Myocyte (in vitro differentiated cells): ENCODE data around the gene ERLEC1. TPM values are rescaled to one million over a fixed set of nuclear protein-coding genes. Genes with fewer than 3 reads are reported as not detected.
"Not testable (repeated sequence)": the region's sequence is repeated elsewhere in the genome, so short reads cannot be mapped to it uniquely, and the experiment has no call there.

Experiments
- DNase-seq: peaks from one replicate; pipeline ENCODE4 v3.0.0-alpha.2; 2012; ENCODE audit warnings: low read depth
- total RNA-seq: library from RNA; depleted of rRNA; stranded (reverse); fragments of >200 nt; gene quantifications from 2 replicates; pipeline ENCODE4 v1.2.3, GENCODE V29; 2014

ERLEC1 gene
- total RNA-seq, 1 donor from 2014 or later, result 90.4 TPM

- no peak for DNase-seq
Observed at GRCh38 chr2:53780056-53780455, 6.8 kb upstream of the ERLEC1 start.

DNA sequence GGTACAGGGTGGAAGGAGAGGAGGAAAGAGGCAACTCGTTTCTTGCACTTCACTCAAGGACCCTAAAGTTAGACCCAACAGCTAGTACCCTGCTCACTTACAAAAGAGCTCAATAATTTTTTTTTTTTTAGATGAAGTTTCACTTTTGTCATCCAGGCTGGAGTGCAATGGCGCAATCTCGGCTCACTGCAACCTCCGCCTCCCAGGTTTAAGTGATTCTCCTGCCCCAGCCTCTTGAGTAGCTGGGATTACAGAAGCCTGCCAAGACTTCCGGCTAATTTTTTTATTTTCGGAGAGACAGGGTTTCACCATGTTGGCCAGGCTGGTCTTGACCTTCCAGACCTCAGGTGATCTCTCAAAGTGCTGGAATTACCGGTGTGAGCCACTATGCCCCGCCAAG lies 4.2 kb upstream of the ERLEC1 start:
- DNase-seq, result no peak

- DNase-seq, result no peak
Observed at GRCh38 chr2:53784436-53784835, 2.4 kb upstream of the ERLEC1 start.

GRCh38 chr2:53785366-53785765 lies 1.5 kb upstream of the ERLEC1 start:
- DNase-seq, result no peak

- DNase-seq, result no peak
Observed at GRCh38 chr2:53786352-53786704, 516 bp upstream of the ERLEC1 start.

DNA sequence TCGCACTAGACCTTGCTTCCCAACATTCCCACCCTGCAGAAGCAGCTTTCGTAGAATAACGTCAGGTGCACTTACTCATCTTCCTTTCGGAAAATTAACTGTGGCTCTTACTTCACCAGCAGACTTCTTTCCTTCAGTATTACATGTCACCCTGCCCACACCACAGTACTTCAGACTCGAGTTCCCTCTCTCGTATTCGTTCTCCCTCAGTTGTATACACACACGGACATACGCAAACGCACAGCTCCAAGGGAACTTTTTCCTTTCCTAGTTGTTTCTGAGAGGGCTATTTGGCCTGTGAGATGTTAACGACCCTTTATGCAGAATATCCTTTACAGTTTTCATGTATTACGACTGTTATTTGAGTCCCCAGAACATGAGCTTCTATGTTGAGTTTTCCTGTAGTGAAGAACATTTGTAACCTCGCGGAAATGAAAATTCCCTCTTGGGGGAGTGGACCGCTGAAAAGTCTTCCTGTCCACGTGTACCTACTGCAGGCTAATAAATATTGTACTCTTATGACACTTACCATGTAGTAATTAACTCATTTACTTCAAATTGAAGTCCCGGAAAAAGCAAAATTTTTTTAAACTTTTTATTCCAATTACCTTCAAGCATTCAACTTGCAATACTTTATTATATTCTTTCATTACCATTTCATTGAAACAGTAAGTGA lies 908 bp downstream of the ERLEC1 start:
- DNase-seq, result no peak

GRCh38 chr2:53793261-53793660 lies 6.4 kb downstream of the ERLEC1 start:
- DNase-seq, result no peak

DNA sequence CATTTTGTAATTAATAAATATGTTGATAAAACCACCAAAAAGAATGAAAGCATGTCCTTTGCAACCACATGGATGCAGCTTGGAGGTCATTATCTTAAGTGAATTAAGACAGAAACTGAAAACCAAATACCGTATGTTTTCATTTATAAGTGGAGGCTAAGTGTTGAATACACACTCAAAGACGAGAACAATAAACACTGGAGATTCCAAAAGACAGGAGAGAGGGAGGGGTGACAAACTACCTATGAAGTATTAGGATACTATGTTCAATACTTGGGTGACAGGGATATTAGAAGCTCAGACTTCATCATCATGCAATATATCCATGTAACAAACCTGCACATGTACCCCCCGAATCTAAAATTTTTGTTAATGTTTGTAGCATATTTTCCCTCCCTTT lies 7.0 kb downstream of the ERLEC1 start:
- no peak for DNase-seq

- DNase-seq, result no peak
Observed at GRCh38 chr2:53801547-53801946, 14.7 kb downstream of the ERLEC1 start.

GRCh38 chr2:53802617-53803151 lies 15.8 kb downstream of the ERLEC1 start:
- DNase-seq, result peak; percentile 93

- DNase-seq, result no peak
Observed at GRCh38 chr2:53811601-53812000, 24.8 kb downstream of the ERLEC1 start.

GRCh38 chr2:53813151-53813550 lies 26.3 kb downstream of the ERLEC1 start:
- DNase-seq, result no peak

- DNase-seq, result no peak
Observed at GRCh38 chr2:53818854-53819435, 32.1 kb downstream of the ERLEC1 start.

GRCh38 chr2:53819634-53820033 lies 32.8 kb downstream of the ERLEC1 start:
- no peak for DNase-seq

DNA sequence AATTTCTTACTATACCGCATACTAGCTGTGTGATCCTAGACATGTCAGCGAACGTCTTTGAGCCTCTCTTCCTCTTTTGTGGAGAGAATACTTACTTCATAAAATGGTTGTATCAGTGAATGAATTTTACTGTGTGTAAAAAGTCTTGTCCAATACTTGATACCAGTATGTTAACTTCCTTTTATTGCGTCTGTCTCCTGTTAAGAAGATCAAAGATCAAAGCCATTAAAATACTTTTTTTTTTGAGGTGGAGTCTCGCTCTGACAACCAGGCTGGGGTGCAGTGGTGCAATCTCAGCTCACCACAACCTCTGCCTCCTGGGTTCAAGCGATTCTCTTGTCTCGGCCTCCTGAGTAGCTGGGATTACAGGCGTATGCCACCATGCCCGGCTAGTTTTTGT lies 33.2 kb downstream of the ERLEC1 start:
- no peak for DNase-seq

DNA sequence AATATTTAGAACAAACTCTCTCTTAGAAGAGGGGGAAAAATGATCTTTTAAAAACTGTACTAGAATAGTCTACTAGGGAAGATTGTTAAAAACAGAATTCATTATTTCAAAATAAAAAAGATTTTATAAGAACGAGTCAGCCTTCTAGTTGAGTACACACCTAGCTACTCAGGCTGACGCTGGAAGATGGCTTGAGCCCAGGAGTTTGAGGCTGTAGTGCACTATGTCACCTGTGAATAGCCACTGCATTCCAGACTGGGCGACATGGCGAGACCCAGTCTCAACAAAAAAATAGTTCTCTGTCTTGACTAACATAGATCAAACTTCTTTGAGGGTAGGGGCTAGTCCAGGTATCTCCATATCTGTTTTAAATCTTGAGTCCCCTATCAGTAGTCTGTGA lies 33.9 kb downstream of the ERLEC1 start:
- no peak for DNase-seq

DNA sequence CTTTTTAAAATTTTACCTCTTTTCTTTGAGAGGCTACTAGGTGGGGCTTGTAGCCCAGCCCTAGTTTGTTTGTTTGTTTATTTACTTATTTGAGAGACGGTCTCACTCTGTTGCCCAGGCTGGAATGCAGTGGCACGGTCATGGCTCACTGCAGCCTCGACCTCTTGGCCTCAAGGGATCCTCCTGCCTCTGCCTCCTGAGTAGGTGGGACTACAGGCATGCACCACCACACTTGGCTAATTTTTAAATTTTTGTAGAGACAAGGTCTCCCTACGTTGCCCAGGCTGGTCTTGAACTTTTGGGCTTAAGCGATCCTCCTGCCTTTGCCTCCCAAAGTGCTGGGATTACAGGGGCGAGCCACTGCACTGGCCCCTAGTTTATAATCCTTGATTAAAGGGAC lies 35.0 kb downstream of the ERLEC1 start:
- DNase-seq, result no peak

- not testable (repeated sequence) for DNase-seq
Observed at GRCh38 chr2:53823639-53824038, 36.8 kb downstream of the ERLEC1 start.

GRCh38 chr2:53826030-53826410 lies 39.2 kb downstream of the ERLEC1 start:
- no peak for DNase-seq

DNA sequence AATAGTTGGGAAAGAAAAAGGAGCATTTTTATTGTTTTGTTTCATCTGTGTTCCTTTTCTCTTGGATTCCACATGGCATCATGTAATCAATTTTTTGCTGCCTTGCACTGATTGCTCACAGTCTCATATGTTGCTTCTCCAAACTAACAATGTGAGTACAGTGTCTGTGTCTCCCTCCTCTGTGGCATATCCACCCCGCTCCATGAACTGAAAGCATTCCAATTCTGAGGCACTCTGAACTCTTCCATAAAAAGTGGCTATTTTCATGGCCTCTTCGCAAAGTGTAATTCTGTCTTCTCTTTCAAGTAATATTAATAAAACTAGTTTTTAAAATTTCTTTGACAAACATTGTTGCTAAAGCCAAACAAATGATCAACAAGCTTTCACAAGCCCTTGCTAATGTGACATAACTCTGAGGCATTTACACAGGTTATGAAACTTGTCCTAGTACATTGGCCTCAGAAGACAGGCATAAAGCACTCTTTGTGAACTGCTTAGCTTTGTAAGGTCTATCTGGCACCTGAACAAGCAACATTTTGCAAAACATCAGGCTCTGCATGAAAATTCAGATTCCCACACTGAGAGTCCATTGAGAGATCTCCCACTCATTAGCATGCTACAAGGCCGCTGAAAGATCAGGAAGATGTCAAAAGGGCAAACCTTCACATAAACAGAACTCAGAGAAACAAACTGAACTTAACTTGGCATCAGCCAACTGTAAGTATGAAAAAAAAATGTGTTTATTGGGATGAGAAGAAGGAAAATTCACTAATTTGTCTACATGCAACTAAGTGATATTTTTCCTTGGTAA lies 39.9 kb downstream of the ERLEC1 start:
- no peak for DNase-seq

GRCh38 chr2:53827398-53828175 lies 40.7 kb downstream of the ERLEC1 start:
- no peak for DNase-seq

DNA sequence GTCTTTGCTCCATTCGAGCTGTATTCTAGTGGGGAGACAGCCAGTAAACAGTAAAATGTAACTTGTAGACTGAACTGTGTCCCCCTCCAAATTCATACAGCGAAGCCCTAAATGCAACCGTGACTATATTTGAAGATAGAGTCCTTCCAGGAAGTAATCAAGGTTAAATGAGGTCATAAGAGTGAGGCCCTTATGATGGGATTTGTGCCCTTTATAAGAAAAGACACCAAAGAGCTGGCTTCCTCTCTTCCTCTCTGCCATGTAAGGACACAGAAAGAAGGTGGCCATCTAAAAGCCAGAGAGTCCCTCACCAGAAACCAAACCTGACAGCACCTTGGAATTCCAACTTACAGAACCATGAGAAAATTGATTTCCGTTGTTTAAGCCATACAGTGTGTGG lies 41.5 kb downstream of the ERLEC1 start:
- no peak for DNase-seq
